T-helper 17 cell (primary cell): ENCODE measurements around the gene CADPS. TPM values are rescaled to one million over a fixed set of nuclear protein-coding genes. Genes with fewer than 3 reads are reported as not detected.

Experiments
- ATAC-seq: fragments of 150-1000 bp; cut with Tn5 transposase; 2 replicates; pipeline ENCODE4 v1.10.0; 2021; ENCODE audit warnings: mild to moderate bottlenecking, moderate library complexity
- DNase-seq, 3 donors: peaks; one replicate each; pipeline versions ENCODE4 v3.0.0 to v3.0.0-alpha.2; 2020 to 2021
- H3K9me3 ChIP-seq: one replicate; pipeline ENCODE4 v1.7.0; 2013; ENCODE audit warnings: low read length, mild to moderate bottlenecking; ENCODE audit not compliant: control insufficient read depth, poor library complexity, severe bottlenecking
- H3K27ac Mint-ChIP-seq: one replicate; pipeline ENCODE4 v1.8.0; 2022; ENCODE audit warnings: mild to moderate bottlenecking, moderate library complexity, mixed read lengths
- H3K27me3 Mint-ChIP-seq: one replicate; pipeline ENCODE4 v1.8.0; 2022; ENCODE audit warnings: mixed read lengths
- H3K36me3 Mint-ChIP-seq: one replicate; pipeline ENCODE4 v1.8.0; 2022; ENCODE audit warnings: low read depth, mixed read lengths
- H3K4me1 Mint-ChIP-seq: one replicate; pipeline ENCODE4 v1.8.0; 2022; ENCODE audit warnings: mild to moderate bottlenecking, mixed read lengths
- H3K4me3 Mint-ChIP-seq: one replicate; pipeline ENCODE4 v1.8.0; 2022; ENCODE audit warnings: mild to moderate bottlenecking, moderate library complexity, mixed read lengths
- total RNA-seq, 4 donors: library from RNA in 2 of 4; stranded (reverse) in 2 of 4; gene quantifications; one replicate each; pipeline ENCODE4 v1.2.3 and lab custom pipeline; 2022 to 2026

CADPS gene
- total RNA-seq, 2 donors from 2014 or later: not detected

DNA sequence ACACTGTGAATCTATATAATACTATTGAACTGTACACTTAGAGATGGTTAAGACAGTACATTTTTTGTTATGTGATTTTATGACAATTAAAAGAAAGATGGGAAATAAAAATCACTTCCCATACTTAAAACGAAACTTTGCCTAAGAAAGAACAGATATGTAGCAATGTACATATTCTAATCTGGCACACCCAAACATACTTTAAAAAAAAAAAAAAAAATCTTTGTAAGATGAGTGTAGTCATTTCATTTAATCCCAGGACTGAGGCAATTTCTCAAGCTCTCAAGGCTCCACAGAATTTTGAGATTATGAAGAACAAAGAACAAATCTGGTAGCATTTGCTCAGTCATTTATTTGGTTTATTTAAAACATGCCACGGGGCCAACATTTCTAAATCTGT is 461.5 kb downstream of the CADPS start:
- ATAC-seq (no peak), DNase-seq (no peak)
- Mint-ChIP-seq H3K4me1 (no peaks in the 10 kb centered on the region), H3K36me3 (no peaks in the 10 kb centered on the region), H3K27ac (no peak overlapping the region), H3K4me3 (no peak overlapping the region), H3K27me3 (no peaks in the 10 kb centered on the region)
- H3K9me3 ChIP-seq: no peaks in the 10 kb centered on the region

DNA sequence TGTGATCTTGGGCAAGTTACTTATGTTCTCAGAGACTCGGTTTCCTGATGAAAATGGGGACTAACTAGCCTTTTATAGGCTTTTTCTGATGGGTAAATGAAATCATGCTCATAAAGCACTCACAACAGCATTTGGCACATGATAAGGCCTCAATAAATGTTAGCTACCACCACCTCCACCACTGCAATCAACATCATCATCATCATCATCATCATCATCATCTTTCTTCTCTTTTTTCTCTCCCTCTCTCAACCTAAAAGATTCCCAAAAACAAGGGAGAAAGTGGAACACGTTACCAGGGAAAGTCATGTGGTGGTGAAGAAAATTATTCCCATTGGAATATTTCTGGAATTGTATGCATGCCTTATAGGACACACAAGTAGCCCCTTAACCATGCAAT is 468.3 kb downstream of the CADPS start:
- H3K27me3 Mint-ChIP-seq: peaks cover 10% of the 10 kb centered on the region
- ATAC-seq (no peak), DNase-seq (no peak)
- H3K4me1 Mint-ChIP-seq: no peaks in the 10 kb centered on the region
- no peak overlapping the region for H3K27ac Mint-ChIP-seq
- no peaks in the 10 kb centered on the region for H3K36me3 Mint-ChIP-seq
- H3K9me3 ChIP-seq: no peaks in the 10 kb centered on the region
- H3K4me3 Mint-ChIP-seq: no peak overlapping the region

DNA sequence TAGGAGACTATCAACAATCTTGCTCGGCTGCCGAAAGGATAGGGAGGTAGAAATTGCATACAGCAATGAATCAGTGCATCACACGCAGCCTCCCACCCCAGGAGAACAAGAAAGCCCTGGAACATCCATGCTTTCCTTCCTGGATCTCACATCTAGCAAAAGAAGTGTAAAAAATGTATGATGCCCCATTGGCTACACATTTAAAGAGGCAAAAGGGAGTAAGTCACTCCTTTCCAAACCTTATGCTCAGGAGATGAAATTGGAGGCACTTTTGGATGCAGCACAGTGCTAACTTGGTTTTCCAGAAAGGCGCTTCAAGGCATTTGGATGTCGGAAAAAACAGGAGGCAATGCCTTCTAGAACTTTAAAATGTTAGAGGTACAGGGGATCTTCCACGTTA is 469.6 kb downstream of the CADPS start:
- no peak overlapping the region for H3K4me3 Mint-ChIP-seq
- no peaks in the 10 kb centered on the region for H3K9me3 ChIP-seq
- H3K27ac Mint-ChIP-seq: no peak overlapping the region
- ATAC-seq (no peak), DNase-seq (no peak)
- peaks cover 14% of the 10 kb centered on the region for H3K27me3 Mint-ChIP-seq
- H3K4me1 Mint-ChIP-seq: no peaks in the 10 kb centered on the region
- H3K36me3 Mint-ChIP-seq: no peaks in the 10 kb centered on the region

DNA sequence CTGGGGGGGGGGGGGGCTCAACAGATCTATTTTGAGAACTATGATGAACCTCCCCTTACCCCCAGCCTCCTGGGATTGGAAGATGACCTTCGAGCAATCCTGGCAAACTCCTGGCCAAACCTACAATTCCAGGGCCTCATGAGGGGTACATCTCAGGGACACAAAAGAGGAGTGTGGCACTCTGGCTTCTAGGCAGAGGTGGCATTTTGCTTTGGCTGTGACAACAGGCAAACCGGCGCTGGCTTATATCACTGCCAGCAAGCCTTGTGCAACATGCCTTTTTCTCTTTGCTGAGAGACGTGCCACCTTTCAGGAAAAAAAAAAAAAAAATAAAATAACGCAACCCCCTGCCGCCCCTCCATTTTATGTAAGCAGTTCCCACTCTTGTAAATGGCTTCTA is 470.1 kb downstream of the CADPS start:
- ATAC-seq (no peak), DNase-seq (no peak)
- H3K9me3 ChIP-seq: no peaks in the 10 kb centered on the region
- Mint-ChIP-seq H3K36me3 (no peaks in the 10 kb centered on the region), H3K27ac (no peak overlapping the region), H3K27me3 (peaks cover 14% of the 10 kb centered on the region), H3K4me1 (no peaks in the 10 kb centered on the region), H3K4me3 (no peak overlapping the region)

DNA sequence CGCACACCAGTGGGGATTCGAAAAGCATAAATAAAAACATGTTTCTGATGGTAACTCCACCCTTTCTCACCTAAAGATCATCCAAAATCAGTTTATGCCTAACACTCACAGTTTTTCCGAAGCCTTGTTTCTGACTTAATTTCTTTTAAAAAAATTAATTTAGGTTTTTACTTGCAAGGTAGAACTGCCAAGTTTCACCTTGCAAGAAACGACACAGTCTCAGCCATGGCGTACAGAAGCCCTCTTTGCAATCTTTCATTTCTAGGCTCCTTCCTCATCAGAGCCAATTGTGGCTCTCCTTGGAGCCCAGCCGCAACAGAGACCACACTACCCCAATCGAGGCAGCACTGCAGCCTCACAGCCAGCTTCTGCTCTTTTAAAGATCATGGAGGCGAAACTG is 470.9 kb downstream of the CADPS start:
- Mint-ChIP-seq H3K36me3 (no peaks in the 10 kb centered on the region), H3K4me1 (no peaks in the 10 kb centered on the region), H3K27me3 (peaks cover 14% of the 10 kb centered on the region), H3K4me3 (no peak overlapping the region), H3K27ac (no peak overlapping the region)
- DNase-seq (no peak), ATAC-seq (no peak)
- H3K9me3 ChIP-seq: no peaks in the 10 kb centered on the region

DNA sequence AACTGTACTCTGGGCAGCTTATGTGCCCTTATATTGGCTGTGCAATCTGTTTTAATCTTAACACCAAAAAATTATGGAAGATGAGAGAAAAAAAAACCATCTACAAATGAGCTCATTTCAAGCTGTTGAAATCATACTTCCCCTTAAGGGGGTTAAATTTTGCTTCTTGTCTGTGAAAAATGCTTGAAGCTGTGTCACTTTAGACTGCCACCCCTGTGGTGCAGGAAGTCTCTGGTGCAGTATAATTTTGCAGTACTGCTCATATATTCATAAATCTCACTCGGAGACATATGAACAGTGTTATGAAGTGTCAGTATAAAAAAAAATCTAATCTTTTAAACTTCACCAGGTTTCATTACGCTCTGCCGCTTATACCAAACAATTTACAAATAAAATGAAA is 471.5 kb downstream of the CADPS start:
- ATAC-seq (no peak), DNase-seq (no peak)
- Mint-ChIP-seq H3K36me3 (no peaks in the 10 kb centered on the region), H3K27me3 (peaks cover 14% of the 10 kb centered on the region), H3K27ac (no peak overlapping the region), H3K4me3 (no peak overlapping the region), H3K4me1 (no peaks in the 10 kb centered on the region)
- H3K9me3 ChIP-seq: no peaks in the 10 kb centered on the region

DNA sequence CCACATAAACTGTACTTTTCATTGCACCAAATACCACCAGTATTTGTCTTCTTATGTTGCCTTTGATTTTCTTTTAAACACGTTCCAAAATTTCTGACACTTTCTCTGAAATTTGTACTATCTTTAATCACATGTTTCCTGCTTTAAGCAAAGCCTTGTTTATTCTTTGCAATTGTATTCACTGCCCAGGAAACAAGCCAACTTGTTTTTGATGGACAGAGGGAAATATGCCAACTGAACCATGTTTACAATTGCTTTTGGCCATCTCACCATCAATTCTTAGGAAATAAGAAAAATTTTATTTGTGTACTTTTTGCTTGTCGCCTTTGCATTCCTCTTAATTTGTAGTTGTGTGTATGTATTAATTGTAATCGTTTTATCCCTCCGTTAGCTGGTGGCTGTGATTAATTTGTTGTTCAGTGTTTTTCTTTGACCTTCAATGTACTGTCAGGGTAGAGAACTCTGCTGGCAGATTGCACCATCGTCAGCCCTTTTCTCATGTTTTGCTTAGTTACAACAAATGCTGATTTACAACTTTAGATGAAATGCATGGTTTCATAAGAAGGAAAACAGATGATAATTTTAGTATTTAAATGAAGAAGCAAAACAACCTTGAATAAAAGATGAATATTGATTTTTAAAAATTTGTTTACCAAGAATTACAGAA is 482.5 kb downstream of the CADPS start:
- no peak overlapping the region for H3K4me3 Mint-ChIP-seq
- no peak overlapping the region for H3K27ac Mint-ChIP-seq
- H3K4me1 Mint-ChIP-seq: no peaks in the 10 kb centered on the region
- peaks cover 2% of the 10 kb centered on the region for H3K36me3 Mint-ChIP-seq
- no peaks in the 10 kb centered on the region for H3K9me3 ChIP-seq
- ATAC-seq (no peak), DNase-seq (no peak)
- H3K27me3 Mint-ChIP-seq: no peaks in the 10 kb centered on the region

DNA sequence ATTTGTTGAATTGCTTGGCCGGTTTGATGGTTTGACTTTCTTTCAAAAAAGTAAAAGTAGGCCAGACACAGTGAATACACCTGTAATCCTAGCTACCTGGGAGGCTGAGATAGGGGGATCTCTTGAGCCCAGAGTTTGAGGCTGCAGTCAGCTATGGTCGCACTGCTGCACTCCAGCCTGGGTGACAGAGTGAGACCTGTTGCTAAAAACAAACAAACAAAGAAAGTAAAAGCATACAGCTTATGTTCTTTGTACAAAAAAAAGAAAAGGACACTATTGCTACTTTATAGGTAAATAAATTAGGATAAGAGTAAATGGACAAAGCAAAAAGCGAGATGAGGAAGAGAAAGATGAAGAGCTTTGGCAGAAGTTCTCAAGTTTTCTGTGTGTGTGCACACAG is 488.0 kb downstream of the CADPS start:
- Mint-ChIP-seq H3K27me3 (peaks cover under 1% of the 10 kb centered on the region), H3K36me3 (peaks cover 2% of the 10 kb centered on the region), H3K27ac (no peak overlapping the region), H3K4me1 (no peaks in the 10 kb centered on the region), H3K4me3 (no peak overlapping the region)
- ATAC-seq (no peak), DNase-seq (no peak)
- no peaks in the 10 kb centered on the region for H3K9me3 ChIP-seq

DNA sequence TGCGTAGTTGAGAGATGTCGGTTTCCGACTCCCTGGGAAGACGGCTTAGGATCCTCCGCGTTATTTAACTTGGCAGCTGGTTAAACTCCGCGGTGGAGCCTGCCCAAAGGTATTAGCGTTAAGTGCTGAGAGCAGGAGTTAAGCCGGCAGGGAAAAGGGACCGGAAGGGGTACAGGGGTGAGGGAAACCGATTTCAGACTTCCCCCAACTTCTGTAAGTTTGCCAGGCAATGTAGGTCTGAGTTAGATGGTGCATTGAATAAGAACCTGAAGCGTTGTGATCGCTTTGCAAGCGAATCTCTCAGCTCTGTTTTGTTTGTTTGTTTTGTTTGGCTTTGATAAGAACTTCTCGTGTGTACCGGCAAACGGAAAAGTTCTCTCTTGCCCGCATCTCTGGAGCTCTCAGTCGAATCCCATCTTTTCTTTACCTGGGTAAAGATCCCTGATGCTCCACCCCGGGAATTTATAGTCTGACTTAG is 495.9 kb downstream of the CADPS start:
- Mint-ChIP-seq H3K27me3 (peaks cover 73% of the 10 kb centered on the region), H3K4me3 (no peak overlapping the region), H3K36me3 (no peaks in the 10 kb centered on the region), H3K27ac (no peak overlapping the region), H3K4me1 (peaks cover 3% of the 10 kb centered on the region)
- DNase-seq: no peak
- no peaks in the 10 kb centered on the region for H3K9me3 ChIP-seq
- no peak for ATAC-seq

DNA sequence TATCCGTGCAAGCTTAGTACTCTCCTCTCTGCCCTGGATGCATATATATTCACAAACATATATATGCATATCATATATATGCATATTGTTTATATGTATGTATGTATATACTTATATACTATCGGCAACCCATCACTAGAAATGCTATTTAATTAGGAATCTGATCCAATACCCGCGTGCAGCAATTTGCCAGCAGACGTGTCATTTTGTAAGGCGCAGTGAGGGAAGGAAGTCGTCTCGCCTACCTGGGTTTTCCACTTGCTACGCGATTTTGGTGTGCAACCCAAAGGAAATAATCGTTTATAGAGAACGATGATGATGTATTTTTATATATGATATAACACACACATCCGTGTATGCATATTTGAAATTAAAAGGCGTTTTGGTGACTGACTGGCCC is 496.3 kb downstream of the CADPS start:
- ATAC-seq: no peak
- H3K36me3 Mint-ChIP-seq: no peaks in the 10 kb centered on the region

DNA sequence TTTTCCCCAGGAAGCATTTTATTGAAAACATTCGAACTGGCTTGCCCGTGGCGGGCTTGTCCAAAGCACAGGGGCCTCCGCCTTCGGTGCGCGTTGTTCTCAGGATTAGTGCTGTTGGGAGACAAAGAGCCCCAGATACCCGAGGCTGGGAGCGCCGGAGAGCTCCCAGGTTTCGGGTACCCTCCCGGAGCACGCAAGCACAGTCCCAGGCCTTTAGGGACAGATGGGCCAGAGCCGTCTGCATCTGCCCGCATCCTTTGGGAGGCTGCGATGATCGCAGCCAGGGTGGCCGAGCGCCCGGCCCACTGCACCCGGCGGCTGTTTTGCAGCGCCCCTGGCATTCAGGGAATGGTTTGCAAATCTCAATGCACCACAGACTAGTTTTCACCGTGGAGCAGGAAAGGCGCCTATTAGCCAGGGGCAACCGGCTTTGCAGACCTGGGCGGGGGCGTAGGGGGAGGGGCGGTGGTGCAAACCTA is 496.9 kb downstream of the CADPS start:
- Mint-ChIP-seq H3K27ac (peak overlapping the region; percentile 45), H3K36me3 (no peaks in the 10 kb centered on the region), H3K4me3 (no peak overlapping the region), H3K27me3 (peaks cover 80% of the 10 kb centered on the region), H3K4me1 (peaks cover 3% of the 10 kb centered on the region)
- no peak for DNase-seq
- H3K9me3 ChIP-seq: no peaks in the 10 kb centered on the region
- no peak for ATAC-seq

More for the DNA sequence above, 496.3 kb downstream of the CADPS start:
- Mint-ChIP-seq H3K4me3 (no peak overlapping the region), H3K27ac (no peak overlapping the region), H3K27me3 (peaks cover 77% of the 10 kb centered on the region), H3K4me1 (peaks cover 3% of the 10 kb centered on the region)
- no peak for DNase-seq
- no peaks in the 10 kb centered on the region for H3K9me3 ChIP-seq

DNA sequence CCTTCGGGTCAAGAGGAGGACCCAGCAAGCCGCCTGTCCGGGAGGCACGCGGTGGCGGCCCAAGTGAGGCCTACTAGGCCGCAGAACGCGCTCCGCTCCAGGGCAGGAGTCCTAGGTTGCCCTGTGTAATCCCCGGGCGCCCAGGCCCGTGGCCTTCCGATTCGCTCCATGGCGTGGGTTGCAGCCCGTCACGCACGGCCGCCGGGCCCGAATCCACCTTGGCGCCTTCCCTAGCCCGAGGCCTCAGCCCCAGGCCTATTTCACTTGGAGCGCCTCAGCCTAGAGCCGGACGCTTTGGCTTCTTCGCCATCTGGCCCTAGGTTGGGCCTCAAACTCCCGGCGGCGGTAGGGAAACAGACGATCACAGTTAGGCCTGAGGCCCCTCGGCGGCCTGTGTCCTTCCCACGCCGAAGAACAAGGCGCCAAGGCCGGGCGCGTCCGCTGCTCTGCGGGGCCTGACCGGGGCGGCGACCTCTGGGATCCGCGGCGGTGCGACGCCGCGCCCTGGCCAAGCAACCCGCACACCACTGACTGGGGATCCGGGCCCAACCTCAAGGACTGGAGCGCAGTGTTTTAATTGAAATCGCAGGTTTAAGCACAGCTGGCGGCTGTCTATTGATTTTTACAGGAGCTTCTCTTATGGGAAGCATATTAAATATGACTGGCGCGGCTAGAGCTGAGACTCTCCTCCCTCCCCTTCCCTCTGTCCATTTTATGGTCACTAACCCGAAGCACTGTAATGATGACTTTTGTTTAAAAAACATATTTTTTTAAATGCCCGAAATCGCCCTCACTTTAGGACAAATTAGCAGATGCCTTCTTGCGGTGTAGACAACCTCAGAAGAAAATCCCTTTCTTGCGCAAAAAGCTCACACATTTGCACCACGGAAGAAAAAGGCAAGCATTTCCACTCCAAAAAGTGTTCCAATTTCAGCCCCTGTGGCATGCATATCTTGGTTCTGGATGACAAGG is 498.0 kb downstream of the CADPS start:
- H3K4me3 Mint-ChIP-seq: no peak overlapping the region
- H3K9me3 ChIP-seq: no peaks in the 10 kb centered on the region
- DNase-seq (no peak), ATAC-seq (no peak)
- H3K4me1 Mint-ChIP-seq: peaks cover 3% of the 10 kb centered on the region
- H3K27ac Mint-ChIP-seq: no peak overlapping the region
- peaks cover 79% of the 10 kb centered on the region for H3K27me3 Mint-ChIP-seq
- H3K36me3 Mint-ChIP-seq: no peaks in the 10 kb centered on the region

DNA sequence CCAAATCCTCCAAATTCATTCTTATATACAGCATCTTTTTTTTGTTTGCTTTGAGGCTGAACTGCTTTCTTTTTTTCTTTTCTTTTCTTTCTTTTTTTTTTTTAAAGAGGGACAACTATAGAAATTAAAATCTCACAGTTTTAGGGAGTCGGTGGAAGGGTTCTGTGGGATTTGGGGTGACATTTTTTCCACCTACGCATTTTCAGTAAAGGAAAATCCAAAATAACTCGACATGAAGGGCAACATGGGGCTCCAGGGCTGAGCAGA is 498.8 kb downstream of the CADPS start:
- Mint-ChIP-seq H3K4me1 (peaks cover 3% of the 10 kb centered on the region), H3K36me3 (no peaks in the 10 kb centered on the region), H3K27me3 (peaks cover 78% of the 10 kb centered on the region), H3K4me3 (no peak overlapping the region), H3K27ac (no peak overlapping the region)
- ATAC-seq (no peak), DNase-seq (no peak)
- no peaks in the 10 kb centered on the region for H3K9me3 ChIP-seq
